Measurements from ENCODE around the gene CPLX1. TPM values are rescaled to one million over a fixed set of nuclear protein-coding genes. Genes with fewer than 3 reads are reported as not detected.

Gene CPLX1
- total RNA-seq, 4 donors from 2014 or later: 0.12 to 0.34 (median 0.13) TPM; not detected in 1

GRCh38 chr4:849478-850175 is 23.7 kb upstream of the CPLX1 start:
- no peak for DNase-seq (ENCODE audit: low spot score in 2 of 2)
- H3K4me3 ChIP-seq (ENCODE audit: low read depth, poor library complexity, severe bottlenecking): no peak overlapping the region
- WGBS, 2 donors: 92 to 95% methylated on average over 48 to 50 of the region's 50 CpGs
- intact Hi-C loops (cut with DNase I; ENCODE audit: low total_unique reads): no loop called here
- no peak for TF ChIP-seq POLR2A (IDR thresholded peaks at IDR 0.05)
- TF ChIP-seq, protein P1, sequence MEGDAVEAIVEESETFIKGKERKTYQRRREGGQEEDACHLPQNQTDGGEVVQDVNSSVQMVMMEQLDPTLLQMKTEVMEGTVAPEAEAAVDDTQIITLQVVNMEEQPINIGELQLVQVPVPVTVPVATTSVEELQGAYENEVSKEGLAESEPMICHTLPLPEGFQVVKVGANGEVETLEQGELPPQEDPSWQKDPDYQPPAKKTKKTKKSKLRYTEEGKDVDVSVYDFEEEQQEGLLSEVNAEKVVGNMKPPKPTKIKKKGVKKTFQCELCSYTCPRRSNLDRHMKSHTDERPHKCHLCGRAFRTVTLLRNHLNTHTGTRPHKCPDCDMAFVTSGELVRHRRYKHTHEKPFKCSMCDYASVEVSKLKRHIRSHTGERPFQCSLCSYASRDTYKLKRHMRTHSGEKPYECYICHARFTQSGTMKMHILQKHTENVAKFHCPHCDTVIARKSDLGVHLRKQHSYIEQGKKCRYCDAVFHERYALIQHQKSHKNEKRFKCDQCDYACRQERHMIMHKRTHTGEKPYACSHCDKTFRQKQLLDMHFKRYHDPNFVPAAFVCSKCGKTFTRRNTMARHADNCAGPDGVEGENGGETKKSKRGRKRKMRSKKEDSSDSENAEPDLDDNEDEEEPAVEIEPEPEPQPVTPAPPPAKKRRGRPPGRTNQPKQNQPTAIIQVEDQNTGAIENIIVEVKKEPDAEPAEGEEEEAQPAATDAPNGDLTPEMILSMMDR (IDR thresholded peaks at IDR 0.05): no peak

DNA sequence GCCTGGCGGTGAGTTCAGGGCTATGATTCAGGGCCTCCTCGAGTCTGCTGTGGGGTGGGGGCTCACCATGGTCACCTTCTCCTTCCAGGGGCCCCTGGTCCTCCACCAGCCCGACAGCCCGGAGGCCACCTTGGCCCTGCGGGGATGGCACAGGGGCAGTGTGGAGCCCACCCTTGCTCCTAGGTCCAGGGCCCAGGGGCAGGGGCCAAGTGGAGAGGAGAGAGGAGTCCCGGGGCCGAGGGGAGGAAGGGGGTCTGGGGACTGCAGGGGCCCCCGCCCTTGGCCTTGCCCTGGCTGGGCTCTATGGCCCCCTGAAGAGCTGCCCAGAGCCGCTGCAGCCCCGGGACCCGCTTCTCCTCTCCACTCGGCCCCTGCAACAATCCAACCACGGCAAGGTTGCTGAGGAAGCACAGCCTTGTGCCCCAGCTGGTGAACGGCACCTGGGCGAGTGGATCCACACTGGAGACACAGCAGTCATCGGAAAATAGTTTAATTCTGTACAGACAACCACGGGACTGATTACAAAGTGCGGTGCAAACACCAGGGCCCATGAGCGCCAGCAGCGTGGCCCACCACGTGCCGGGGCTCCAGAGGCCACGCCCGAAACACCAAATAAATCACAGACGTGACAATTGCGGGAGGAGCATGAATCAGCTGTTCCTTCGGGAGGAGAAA is 23.0 kb upstream of the CPLX1 start:
- DNase-seq (ENCODE audit: low spot score in 2 of 2): no peak
- H3K4me3 ChIP-seq (ENCODE audit: low read depth, poor library complexity, severe bottlenecking): no peak overlapping the region
- TF ChIP-seq POLR2A (IDR thresholded peaks at IDR 0.05): no peak
- TF ChIP-seq, protein P1 (IDR thresholded peaks at IDR 0.05): no peak
- intact Hi-C loops (cut with DNase I; ENCODE audit: low total_unique reads): no loop called here
- WGBS, 2 donors: 83 to 84% methylated on average over 25 to 27 of the region's 27 CpGs

DNA sequence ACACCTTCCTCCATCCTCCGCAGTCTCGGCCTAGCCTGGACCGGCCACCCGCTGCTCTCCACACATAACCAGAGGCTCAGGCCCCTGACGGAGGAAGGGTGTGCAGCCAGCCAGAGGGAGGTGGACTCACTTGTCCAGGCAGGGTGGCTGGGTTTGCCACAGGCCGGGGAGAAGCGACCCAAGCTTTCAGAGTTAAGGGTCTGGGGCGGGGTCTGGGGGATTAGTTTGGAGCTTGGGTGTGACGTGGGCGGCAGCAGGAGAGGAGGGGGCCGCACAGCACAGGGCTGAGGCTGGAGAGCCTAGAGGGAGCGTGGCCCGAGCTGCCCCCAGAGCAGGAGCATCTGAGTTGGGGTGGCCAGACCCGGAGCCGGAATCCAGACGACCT is 22.4 kb upstream of the CPLX1 start:
- TF ChIP-seq POLR2A (IDR thresholded peaks at IDR 0.05): no peak
- TF ChIP-seq, protein P1 (IDR thresholded peaks at IDR 0.05): no peak
- intact Hi-C loops (cut with DNase I; ENCODE audit: low total_unique reads): no loop called here
- H3K4me3 ChIP-seq (ENCODE audit: low read depth, poor library complexity, severe bottlenecking): no peak overlapping the region
- WGBS, 2 donors: 89 to 95% methylated on average over 16 of the region's 16 CpGs
- DNase-seq (ENCODE audit: low spot score in 2 of 2): no peak

DNA sequence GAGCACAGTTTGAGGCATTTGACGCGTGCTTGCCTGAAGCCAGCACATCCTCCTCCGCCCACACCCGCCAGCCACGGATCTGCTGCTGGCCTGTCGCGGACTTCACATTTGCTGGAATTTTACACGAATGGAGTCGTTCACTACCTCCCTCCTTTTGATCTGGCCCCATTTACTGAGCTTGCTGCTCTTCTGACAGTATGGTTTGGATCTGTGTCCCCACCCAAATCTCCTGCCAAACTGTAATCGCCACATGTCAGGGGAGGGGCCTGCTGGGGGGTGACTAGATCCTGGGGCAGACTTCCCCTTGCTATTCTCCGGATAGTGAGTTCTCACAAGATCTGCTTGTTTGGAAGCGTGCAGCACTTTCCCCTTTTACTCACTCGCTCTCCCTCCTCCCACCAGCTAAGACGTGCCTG is 19.9 kb upstream of the CPLX1 start:
- no peak for DNase-seq (ENCODE audit: low spot score in 2 of 2)
- intact Hi-C loops (cut with DNase I; ENCODE audit: low total_unique reads): no loop called here
- no peak overlapping the region for H3K4me3 ChIP-seq (ENCODE audit: low read depth, poor library complexity, severe bottlenecking)
- WGBS, 2 donors: 33 to 44% methylated on average over 14 of the region's 14 CpGs
- no peak for TF ChIP-seq POLR2A (IDR thresholded peaks at IDR 0.05)
- TF ChIP-seq, protein P1 (IDR thresholded peaks at IDR 0.05): no peak

GRCh38 chr4:845233-845835 is 19.4 kb upstream of the CPLX1 start:
- TF ChIP-seq POLR2A (IDR thresholded peaks at IDR 0.05): no peak
- TF ChIP-seq, protein P1 (IDR thresholded peaks at IDR 0.05): no peak
- H3K4me3 ChIP-seq (ENCODE audit: low read depth, poor library complexity, severe bottlenecking): no peak overlapping the region
- 65 to 71% methylated on average over 7 to 9 of the region's 9 CpGs for WGBS, 2 donors
- intact Hi-C loops (cut with DNase I; ENCODE audit: low total_unique reads): no loop called here
- DNase-seq (ENCODE audit: low spot score in 2 of 2): no peak
